ENCODE data around the gene ABCA7.
"Not testable (repeated sequence)": the region's sequence is repeated elsewhere in the genome, so short reads cannot be mapped to it uniquely, and the experiment has no call there.

The ABCA7 gene

DNA sequence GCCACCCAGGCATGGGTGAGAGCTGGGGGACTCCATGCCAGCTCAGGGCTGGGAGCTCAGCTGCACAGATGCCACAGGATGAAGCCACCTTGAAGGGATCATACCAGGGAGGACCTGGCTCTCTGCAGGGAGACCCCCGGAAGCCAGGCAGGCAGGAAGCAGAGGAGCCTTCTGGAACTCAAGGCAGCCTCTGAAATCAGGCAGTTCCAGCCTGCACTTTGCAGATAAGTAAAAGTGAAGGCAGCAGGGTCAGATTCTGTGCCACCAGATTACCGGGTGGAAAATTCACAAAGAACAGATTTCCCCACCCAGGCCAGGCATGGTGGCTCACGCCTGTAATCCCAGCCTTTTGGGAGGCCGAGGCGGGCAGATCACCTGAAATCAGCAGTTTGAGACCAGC lies 21.5 kb upstream of the ABCA7 start:
- no peak for DNase-seq

DNA sequence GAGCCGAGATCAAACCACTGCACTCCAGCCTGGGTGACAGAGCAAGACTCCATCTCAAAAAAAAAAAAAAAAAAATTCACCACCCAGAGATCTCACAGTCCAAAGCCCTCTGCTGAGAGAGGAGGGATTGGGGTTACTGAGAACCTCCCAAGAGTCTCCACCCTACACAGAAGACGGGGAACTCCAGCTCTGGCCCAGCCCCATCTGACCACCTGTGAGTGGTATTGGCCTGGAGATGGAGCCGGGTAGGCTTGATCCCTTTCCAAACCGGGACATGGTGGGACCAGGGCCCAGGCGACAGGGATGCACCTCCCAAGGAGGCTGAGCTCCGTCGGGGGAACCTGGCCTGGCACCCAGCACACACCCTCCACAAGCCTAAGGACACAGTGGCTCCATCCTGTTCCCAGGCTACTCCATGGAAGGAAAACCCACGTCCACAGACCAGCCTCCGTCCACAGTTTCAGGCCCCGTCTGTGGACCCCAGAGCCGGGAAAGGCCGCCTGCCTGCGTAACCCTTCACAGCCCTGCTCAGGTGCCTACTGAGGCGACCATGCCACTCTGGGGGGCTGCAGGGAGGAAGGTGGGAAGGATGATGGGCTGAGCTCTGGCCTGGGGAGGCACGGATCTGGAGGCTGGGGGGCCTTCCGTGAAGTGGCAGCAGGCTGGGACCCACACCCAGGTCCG lies 20.8 kb upstream of the ABCA7 start:
- DNase-seq = no peak

DNA sequence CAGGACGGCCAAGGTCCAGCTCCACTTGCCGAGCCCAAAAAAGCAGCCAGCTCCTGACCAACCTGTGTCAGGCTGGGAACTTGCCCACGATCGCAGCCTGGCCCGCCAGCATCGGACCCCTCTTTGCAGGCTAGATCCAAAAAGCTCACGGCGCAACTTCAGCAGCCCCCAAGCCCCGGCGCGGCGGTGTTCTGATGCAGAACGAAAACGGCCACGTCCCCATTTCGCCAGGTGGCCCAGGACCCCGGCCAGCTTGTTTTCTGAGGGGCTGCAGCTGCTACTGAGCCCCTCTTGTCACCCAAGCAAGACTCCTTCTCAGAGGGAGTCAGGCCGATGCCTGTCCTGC lies 20.3 kb upstream of the ABCA7 start:
- DNase-seq = no peak

DNA sequence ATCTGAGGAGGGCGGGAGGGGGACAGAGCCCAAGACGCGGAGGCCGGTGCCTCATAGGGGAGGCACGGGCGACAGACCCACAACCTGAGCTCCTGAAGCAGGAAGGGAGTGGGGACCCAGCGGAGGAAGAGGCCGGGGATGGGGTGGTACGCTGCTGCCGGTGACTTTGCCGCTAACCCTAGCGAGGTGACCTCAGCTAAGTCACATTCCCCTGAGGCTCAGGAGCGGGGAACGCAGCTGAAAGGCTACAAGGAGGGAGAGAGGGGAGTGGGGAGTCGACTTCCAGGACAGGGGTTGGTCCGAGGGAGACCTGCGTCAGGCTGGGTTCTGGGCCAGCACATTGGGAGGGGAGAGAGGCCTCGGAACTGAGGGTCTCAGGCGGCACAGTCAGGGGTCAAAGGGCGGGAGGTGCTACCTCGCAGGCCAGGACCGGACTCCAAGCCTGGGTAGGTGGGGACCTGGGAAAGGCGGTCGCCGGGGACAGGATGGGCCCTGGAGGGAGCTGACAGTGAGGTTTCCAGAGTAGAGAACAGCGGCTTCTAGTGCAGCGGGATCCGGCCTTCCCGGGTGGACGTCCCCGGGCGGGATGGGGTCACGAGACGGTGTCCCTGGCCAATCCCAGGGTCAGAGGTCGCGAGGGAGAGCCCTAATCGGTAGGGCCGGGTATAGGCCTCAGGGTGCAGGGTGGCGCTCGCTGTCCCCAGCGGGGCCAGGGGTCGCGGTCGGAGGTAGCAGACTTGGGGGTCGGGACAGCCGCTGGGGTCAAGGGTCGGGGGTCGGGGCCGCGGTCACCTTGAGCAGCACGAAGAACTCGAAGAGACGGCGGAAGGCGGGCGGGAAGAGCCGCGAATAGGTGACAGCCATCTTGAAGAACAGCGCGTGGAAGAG lies 19.7 kb upstream of the ABCA7 start:
- DNase-seq = no peak

DNA sequence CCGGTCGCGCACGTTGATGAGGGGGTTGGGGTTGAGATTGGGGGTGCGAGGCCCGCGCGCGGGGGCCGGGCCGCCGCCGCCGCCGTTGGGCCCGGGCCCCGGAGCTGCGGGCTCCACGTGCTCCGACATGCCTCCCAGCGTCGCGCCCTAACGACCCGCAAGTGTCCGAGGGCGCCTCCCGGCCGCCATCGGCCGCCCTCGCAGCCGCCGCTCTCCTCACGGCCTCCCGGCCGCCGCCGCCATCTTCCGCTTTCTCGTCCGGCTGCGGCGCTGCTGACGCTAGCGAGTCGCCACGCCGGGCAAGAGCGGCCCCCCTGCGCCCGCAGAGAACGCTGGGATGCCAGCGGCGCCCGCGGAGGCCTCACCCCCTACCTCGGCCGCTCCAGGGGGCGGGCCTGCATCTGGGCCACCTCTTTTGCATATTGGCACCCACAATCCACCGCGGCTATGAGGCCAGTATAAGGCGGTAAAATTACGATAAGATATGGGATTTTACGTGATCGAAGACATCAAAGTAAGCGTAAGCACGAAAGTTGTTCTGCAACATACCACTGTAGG lies 19.0 kb upstream of the ABCA7 start, which contains the start of gene TMEM259:
TMEM259 (minus strand) TSS at position 256 of the 558 bp plus-strand sequence; CDS start at position 129, 127 bp downstream.
- DNase-seq = peak; percentile 98 to 99

DNA sequence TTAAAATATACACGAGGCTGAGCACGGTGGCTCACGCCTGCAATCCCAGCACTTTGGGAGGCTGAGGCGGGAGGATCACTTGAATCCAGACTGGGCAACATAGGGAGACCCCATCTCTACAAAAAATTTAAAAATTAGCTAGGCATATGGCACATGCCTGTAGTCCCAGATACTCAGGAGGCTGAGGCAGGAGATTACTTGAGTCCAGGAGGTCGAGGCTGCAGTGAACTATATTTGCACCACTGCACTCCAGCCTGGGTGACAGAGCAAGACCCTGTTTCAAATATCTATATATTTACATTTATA lies 16.1 kb upstream of the ABCA7 start:
- not testable (repeated sequence) for DNase-seq

DNA sequence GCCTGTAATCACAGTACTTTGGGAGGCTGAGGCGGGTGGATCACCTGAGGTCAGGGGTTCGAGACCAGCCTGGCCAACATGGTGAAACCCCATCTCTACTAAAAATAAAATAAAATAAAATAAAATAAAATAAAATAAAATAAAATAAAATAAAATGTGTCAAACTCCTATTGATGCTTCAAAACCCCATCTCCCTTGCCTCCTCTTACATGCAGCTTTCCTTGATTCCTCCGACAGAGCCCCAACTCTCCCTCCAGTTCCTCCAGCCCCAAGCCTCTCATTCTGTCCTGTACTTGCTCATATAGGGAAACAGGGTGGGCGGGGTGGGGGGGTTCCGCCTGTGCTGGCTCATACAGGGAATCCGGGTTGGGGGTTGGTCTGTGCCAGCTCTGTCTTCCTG lies 14.8 kb upstream of the ABCA7 start:
- not testable (repeated sequence) for DNase-seq

DNA sequence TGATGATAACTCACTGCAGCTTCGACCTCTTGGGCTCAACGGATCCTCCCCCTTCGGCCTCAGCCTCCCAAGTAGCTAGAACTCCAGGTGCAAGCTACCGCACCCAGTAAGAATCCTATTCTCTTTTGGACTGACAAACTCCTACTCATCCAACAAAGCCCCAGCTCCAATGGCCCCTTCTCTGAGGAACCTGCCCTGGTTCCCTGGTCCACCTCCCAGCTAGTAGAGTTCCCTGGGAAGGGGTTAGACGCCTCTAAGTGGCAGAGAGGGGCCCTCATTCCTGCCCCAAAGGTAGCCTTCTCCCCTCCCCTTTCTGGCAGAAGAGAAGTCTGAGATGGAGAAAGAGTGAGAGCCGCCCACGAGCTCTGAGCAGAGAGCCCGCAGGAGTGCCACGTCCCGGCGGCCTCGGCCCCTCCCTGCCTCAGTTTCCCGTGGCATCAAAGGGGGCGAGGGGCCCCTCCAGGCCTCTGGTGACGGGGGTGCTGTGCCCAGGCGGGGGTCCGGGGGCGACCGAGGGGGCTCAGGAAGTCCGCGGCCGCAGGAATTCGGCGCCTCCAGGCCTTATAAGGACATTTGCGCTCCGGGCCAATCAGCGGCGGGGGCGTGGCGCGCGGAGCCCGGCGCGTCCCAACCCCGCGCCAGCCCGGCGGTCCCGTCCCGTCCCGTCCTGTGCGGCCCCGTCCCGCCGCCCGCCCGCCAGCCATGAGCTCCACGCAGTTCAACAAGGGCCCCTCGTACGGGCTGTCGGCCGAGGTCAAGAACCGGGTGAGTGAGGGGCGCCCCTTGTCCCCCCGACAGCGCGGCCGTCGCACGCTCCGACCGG lies 13.7 kb upstream of the ABCA7 start, which contains the start of gene CNN2:
CNN2 (plus strand) TSS at position 649 of the 823 bp plus-strand sequence; CDS start at position 703, 54 bp downstream.
- DNase-seq = peak; percentile 52 to 82

DNA sequence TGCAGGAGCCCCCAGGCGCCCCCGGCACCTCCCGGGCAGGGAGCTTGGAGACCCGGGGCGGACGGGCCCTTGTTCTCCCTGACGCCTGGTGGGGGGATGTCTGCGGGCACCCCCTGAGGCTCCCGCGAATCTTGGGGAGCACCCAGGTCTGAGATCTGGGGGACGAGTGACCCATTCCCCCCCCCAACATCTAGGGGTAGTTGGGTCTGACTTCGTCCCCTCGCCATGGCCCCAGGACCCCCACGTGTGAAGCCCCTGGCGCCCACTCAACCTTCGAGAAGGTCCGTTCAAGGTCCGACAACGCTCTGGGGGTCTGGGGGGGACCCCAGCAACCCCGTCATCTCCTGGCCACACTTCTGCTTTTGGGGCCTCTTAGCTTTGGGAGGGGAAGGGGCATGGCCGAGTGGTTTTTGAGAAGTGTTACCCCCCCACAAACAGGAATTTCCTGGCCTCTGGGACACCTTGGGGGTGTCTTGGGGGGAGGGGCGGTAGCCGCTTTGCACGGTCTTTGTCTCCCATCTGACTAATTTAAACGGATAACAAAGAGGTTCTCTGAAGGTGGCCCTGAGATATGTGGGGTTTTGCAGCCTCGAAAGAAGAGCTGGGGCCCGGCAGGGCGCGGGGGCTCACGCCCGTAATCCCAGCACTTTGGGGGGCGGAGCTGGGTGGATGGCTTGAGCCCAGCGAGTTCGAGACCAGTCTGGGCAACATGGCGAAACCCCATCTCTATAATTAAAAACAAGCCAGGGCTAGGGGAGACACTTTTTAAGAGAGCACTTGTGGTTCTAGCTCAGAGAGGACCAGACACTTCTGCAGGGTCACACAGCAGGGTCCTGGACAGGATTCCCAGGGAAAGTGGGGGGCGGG lies 12.9 kb upstream of the ABCA7 start:
- no peak for DNase-seq

DNA sequence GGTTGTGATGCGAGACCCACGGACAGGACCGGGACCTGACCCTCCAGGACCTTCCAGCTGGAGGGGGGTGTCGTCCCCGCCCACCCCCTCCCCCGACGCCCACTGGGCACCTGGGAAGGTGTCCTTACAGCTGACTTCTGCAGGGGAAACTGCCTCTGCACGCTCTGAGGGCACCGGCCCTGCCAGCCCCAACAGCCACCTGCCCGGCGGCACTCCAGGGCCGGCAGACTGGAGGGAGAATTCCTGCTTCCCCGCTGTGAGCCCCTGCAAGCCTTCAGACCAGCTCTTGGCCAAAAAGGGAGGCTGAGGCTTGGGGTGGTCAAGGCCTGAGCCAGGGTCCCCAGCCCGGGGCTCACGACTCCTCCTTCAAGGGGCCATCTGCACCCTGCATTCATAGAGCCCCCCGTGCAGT lies 12.3 kb upstream of the ABCA7 start:
- DNase-seq = no peak

DNA sequence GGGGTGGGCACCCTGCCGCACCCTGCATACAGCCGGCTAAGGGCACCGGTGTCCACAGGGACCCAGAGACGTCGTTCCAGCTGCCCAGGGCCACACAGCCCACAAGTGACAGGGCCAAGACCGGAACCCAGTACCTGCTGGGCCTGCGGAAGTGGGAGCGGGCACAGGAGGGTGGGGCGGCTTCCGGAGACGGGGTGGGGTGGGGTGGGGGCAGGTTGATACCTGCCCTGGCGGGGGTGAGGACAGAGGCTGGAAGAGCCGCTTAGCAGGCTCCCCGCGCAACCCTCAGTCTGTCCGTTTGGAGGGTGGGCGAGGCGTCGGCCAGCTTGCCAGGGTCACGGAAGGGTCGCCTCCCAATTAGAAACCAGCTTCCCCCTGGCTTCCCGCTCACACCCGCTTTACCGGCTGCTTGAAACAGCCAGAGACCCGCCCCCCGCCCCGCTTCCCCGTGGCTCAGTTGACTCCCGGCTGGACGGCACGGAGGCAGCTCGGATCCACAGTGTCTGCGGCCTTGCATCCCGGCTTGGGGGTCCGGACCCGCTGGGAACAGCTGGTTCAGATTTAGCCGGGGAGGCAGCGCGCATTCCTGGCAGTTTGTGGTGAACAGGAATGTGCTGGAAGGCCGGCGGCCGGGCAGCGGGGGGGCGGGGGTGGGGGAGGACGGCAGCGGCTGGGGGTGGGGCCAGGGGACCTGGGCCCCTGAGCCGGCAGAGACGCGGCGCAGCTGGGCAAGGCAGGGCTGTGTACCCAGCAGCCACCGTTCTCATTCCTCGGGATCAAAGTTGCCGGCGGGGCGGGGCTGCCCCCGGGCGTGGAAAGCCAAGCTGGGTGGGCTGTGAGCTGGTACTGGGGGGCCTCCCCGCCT lies 11.6 kb upstream of the ABCA7 start:
- no peak for DNase-seq

DNA sequence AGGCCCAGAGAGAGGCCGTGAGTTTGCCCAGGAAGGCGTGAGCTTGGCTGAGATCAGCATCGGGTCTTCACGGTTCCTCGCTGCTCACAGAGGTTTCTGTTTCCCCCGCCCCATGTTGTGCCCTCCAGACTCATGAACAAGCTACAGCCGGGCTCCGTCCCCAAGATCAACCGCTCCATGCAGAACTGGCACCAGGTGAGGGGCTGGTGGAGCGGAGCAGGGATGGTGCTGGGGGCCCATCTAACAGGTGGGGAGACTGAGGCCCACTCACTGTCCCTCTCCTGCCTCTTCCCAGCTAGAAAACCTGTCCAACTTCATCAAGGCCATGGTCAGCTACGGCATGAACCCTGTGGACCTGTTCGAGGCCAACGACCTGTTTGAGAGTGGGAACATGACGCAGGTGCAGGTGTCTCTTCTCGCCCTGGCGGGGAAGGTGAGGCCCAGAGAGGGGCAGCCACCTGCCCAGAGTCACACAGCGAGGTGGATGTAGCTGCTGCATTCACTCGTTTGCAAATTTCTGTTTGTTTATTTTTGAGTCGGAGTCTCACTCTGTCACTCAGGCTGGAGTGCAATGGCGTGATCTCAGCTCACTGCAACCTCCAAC lies 7.5 kb upstream of the ABCA7 start:
- DNase-seq = no peak

DNA sequence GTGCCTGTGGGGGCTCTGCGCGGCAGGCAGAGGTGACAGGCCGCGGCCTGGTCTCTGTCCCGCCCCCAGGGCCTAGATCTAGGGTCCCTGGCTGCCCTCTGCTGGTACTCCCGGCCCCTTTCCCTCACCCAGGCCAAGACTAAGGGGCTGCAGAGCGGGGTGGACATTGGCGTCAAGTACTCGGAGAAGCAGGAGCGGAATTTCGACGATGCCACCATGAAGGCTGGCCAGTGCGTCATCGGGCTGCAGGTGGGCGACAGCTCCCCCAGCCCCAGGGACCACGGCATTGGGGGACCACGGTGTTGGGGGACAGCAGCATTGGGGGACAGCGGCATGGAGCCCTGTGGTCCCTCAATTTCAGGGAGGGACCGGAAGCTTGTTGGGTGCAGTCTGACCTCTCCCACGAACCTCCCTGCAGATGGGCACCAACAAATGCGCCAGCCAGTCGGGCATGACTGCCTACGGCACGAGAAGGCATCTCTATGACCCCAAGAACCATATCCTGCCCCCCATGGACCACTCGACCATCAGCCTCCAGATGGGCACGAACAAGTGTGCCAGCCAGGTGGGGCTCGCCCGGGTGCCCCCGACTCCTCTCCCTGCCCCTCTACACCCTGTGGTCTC lies 3.8 kb upstream of the ABCA7 start:
- DNase-seq = no peak

DNA sequence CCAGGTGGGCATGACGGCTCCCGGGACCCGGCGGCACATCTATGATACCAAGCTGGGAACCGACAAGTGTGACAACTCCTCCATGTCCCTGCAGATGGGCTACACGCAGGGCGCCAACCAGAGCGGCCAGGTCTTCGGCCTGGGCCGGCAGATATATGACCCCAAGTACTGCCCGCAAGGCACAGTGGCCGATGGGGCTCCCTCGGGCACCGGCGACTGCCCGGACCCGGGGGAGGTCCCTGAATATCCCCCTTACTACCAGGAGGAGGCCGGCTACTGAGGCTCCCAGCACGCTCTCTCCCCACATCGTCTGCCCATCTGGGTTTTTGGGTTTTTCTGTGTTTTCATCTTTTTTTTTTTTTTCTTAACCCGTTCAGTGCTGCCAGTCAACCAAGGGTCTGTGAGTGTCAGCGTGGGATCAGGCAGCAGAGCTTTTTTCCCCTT lies 2.3 kb upstream of the ABCA7 start:
- no peak for DNase-seq

DNA sequence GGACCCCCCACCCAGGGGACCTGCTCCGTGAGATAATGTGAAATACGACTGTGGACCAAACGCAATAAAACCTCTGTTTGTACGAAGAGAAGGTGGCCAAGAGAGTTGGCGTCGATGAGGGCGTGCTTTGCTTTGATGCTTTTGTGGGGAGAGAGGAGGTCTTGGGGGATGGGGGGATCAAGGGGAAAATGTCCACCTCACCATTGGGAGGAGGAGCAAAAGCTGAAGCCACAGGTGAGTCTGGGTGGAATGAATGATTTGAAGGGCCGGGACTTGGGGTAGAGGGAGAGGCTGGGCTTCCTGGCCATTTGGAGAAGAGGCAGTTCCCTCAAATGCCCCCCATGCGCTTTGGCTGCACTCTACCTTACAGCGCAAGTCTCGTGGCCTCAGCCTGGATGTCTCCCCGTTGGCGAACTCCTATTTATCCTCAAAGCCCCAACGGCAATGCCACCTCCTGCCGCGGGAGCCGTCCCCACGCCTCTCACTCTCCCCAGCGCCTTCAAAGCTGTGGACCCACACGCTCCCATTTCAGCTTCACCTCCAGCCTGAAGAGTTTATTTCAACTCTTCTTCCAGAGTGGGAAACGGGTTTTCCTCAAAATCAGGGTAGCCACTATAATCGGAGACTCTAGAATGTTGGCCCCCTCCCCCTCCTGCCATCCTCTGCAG lies 795 bp upstream of the ABCA7 start:
- DNase-seq = no peak

DNA sequence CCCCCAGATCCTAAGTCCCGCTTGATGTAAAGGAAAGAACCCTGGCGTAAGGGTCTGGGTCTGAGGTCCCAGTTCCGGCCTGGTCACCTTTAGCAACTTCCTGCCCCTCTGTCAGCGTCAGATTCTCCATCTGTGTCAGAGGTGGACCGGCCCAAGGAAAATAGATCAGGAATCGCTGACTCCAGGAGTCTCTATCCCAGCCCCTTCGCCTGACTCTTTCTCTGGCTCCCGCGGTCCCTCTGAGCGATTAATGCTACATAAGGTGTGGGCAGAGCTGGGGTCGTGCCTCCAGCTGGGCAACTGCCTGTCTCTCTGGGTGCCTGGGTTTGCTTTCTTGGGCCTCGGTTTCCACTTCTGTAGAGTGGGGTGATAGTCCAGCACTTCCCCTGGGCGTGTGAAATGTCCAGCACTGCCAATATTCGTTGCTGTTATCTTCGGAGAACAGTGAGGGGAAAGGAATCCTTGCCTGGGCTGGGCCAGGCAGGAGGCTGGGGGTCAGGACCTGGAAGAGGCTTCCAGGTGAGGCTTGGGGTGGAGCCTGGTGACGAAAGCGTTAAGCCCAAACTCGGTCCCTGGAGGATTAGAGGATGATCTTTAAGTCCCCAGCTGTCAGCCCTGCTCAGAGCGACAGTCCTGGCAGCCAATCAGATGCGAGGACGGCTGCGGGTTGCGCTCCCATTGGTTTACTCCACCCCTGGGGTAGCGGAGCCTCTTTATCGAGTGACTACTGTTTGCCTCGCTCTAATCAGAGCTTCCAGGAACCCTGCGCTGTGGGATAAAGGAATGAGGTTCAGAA lies 767 bp downstream of the ABCA7 start:
- peak; percentile 93 to 98 for DNase-seq

DNA sequence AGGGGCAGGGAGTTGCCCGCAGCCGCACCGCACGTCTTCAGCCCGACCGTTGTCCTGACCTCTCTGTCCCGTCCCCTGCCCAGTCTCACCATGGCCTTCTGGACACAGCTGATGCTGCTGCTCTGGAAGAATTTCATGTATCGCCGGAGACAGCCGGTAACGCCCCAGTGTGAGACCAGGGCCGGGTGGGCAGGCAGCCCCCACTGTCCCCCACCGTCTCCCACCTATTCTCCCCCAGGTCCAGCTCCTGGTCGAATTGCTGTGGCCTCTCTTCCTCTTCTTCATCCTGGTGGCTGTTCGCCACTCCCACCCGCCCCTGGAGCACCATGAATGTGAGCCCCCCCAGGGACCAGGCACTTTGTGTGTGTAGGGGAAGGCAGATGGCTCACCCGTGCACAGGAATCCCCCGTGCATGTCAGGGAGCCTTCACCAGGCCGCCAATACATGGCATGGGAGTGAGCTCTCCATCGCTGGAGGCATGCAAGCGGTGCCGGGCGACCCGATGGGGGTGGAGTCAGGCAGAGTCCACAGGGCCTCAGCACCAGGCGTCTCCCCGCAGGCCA lies 1.4 kb downstream of the ABCA7 start:
- DNase-seq = no peak

Measured in NCI-H446 (cell line).